ENCODE data around the gene DUSP28.

The DUSP28 gene

DNA sequence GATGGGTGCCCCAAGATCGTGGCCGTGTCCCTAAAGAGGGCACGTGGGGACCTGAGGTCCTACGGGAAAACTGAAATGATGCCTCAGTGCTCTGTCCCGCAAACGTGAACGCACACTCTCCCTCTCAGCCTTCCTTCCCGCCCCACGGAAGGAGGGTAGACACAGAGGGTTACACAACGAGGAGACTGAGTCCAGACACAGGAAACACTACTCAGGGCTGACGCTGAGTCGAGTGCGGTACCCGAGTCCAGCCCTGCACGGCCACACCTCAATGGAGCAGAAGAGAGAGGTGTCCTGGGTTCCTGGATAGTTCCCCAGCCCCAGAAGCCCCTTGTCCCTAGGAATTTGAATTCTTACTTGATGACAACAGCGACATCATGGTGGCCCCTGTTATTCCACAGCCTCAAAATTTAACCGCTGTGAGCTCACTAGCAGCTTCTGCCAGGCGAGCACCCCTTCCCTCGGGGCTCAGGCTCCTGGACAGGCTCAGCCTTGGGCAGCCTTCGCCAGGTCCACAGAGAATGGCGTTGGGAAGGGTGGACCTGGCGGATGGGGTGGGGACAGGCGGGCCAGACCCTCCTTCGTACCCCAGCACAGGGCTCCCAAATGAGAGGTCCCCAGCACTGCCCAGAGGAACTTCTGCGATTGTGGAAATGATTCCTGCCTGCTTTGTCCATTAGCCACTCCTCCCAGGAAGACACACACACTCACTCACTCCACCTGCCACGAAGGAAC, 7.1 kb downstream of the DUSP28 start:
- H3K4me3 ChIP-seq (ENCODE audit: low read length): peak overlapping the region; percentile 59
- TF ChIP-seq, protein P1, sequence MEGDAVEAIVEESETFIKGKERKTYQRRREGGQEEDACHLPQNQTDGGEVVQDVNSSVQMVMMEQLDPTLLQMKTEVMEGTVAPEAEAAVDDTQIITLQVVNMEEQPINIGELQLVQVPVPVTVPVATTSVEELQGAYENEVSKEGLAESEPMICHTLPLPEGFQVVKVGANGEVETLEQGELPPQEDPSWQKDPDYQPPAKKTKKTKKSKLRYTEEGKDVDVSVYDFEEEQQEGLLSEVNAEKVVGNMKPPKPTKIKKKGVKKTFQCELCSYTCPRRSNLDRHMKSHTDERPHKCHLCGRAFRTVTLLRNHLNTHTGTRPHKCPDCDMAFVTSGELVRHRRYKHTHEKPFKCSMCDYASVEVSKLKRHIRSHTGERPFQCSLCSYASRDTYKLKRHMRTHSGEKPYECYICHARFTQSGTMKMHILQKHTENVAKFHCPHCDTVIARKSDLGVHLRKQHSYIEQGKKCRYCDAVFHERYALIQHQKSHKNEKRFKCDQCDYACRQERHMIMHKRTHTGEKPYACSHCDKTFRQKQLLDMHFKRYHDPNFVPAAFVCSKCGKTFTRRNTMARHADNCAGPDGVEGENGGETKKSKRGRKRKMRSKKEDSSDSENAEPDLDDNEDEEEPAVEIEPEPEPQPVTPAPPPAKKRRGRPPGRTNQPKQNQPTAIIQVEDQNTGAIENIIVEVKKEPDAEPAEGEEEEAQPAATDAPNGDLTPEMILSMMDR (IDR thresholded peaks at IDR 0.05; ENCODE audit: insufficient read depth, low read depth, low read length, missing control alignments): no peak
- DNase-seq (ENCODE audit: low read depth): peak; percentile 33

DNA sequence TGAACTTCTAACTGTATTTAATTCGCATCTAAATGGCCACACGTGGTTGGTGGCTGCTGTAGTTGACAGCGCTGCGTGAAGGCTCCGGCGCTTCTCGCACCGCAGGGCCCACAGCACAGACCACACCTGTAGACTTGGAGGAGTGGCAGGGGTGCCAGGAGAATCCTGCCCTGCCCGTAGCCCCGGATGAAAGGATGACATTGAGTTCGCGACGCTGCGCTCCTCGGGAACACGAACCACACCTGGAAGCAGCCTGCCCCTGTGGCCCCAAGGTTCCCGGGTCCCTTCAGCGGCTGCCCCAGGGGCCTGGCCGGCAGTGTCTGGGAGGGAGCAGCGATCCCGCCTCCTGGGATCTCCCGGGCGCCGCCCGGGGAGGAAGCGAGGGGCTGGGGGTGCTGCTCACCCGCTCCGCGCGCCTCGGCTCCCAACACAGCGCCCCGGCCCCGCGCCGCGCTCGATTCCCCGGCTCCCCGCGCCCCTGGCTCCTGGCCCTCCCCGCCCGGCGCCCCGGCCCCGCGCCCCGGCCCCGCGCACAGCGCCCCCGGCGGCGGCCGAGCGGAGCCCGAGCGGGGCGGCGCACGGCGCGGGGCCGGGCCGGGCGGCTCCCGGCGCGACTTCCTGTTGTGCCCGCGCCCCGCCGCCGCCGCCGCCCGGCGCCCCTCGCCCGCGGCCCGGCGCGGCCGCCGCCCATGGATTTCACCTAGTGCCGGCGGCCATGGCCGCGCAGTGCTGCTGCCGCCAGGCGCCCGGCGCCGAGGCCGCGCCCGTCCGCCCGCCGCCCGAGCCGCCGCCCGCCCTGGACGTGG, 7.9 kb downstream of the DUSP28 start, which contains the start of gene RNPEPL1:
Gene RNPEPL1, plus strand, starts transcription at position 613 of the 806 bp plus-strand sequence. Its CDS starts 103 bp downstream, at position 716.
- H3K4me3 ChIP-seq (ENCODE audit: low read length): peak within 1 kb of the TSS; percentile 59
- TF ChIP-seq, protein P1 (IDR thresholded peaks at IDR 0.05; ENCODE audit: insufficient read depth, low read depth, low read length, missing control alignments): no peak
- DNase-seq (ENCODE audit: low read depth): peak; percentile 59

DNA sequence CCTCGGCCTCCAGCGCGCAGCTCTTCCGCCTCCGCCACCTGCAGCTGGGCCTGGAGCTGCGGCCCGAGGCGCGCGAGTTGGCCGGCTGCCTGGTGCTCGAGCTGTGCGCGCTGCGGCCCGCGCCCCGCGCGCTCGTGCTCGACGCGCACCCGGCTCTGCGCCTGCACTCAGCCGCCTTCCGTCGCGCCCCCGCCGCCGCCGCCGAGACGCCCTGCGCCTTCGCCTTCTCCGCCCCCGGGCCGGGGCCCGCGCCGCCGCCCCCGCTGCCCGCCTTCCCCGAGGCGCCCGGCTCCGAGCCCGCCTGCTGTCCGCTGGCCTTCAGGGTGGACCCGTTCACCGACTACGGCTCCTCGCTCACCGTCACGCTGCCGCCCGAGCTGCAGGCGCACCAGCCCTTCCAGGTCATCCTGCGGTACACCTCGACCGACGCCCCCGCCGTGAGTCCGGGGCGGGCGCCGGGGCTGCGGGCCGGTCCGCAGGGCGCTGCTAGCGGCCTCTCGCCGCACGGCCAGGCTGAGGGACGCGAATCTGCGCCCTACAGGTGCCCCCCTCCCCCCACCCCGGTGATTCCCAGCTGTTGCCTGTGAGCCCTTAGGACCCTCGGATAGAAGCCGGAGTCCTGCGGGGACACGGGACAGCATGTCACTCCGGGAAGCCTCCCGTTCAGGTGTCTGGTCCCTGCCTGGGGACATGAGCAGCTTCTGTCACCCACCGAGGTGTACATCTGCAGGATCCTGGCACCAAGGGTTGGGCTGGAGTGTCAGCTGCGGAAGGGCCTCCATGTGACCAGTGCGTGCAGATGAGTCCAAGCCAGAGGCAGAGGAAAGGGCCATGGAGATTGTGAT, 8.7 kb downstream of the DUSP28 start:
- peak; percentile 61 for DNase-seq (ENCODE audit: low read depth)
- TF ChIP-seq, protein P1 (IDR thresholded peaks at IDR 0.05; ENCODE audit: insufficient read depth, low read depth, low read length, missing control alignments): no peak
- peak overlapping the region; percentile 50 for H3K4me3 ChIP-seq (ENCODE audit: low read length)

DNA sequence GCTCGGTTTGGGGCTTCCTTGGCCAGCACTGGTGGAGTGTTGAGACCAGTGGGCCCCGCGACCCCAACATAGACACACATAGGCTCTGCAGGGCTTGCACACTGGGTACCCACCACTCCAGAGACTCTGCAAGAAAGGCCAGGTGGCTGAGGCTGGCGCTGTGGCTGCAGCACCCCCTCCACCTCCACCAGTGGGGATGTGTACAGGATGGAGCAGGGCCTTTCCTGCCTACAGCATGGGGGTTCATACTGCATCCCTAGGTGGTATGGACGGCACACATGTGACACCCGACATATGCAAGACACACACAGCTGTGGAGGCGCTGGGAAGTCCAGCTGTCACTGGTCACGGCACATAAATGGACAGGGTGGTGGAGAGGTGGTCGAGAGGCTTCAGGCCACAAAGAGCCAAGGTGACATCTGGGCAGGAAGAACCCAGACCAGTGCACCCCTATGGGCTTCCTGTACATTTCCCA, 9.4 kb downstream of the DUSP28 start:
- DNase-seq (ENCODE audit: low read depth): no peak
- H3K4me3 ChIP-seq (ENCODE audit: low read length): peak overlapping the region; percentile 50
- TF ChIP-seq, protein P1 (IDR thresholded peaks at IDR 0.05; ENCODE audit: insufficient read depth, low read depth, low read length, missing control alignments): no peak

DNA sequence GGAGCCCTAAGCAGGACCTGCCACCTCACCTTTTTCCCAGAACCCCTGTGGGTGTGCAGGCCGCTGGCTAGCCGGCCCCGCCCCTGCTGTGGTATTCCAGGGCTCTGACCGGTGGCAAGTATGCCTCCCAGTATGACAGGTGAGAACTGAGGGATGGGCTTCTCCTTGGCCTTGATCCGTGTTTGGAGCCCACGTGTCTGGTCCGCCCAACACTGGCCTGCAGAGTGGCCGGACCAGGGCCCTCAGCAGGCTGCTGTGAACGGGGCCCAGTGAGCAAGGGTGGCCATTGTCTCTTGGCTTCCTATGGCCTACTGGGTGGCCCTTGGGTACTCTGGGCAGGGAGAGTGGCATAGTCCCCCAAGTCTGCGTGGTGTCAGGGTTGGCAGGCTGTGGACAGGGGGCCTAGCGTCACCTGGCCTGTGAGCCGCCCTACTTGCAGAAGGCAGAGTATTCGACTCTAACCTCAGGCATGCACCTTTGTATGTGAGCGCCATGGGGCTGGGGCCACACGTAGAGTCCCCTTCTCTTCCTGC, 9.9 kb downstream of the DUSP28 start:
- H3K4me3 ChIP-seq (ENCODE audit: low read length): no peak overlapping the region
- no peak for DNase-seq (ENCODE audit: low read depth)

More for the DNA sequence above, 9.9 kb downstream of the DUSP28 start:
- TF ChIP-seq, protein P1 (IDR thresholded peaks at IDR 0.05; ENCODE audit: insufficient read depth, low read depth, low read length, missing control alignments): no peak
